K562 (cell line): ENCODE measurements around the gene GPR180. TPM values are rescaled to one million over a fixed set of nuclear protein-coding genes. Genes with fewer than 3 reads are reported as not detected.
A peak's percentile ranks its signal among the peaks of the same experiment; 100 is the strongest.

ENCODE experiments used
- BACH1 ChIP-seq: fragments of 200-800 bp; sonication (Bioruptor generic); IDR thresholded peaks from 2 replicates; pipeline ENCODE4 v1.6.1; 2016; ENCODE audit warnings: missing genetic modification characterization, missing compliant biosample characterization
- C11orf30 ChIP-seq: fragments of 450-650 bp; IDR thresholded peaks from 2 replicates; pipeline ENCODE4 v1.6.1; 2016; ENCODE audit warnings: low read depth, mild to moderate bottlenecking
- CHD2 ChIP-seq: IDR thresholded peaks from 2 replicates; pipeline ENCODE4 v1.6.1; 2011; ENCODE audit warnings: low read depth, low read length
- CREM ChIP-seq: IDR thresholded peaks from 2 replicates; pipeline ENCODE4 v1.6.1; 2014; ENCODE audit warnings: antibody characterized with exemption, low read depth
- EP400 ChIP-seq: fragments of 450-650 bp; IDR thresholded peaks from 2 replicates; pipeline ENCODE4 v1.6.1; 2017; ENCODE audit warnings: antibody characterized with exemption, mild to moderate bottlenecking, moderate library complexity
- ETV1 ChIP-seq: fragments of 450-650 bp; conservative IDR thresholded peaks from 2 replicates; pipeline ENCODE4 v1.6.1; 2016; ENCODE audit warnings: missing genetic modification characterization, control low read depth, low read depth, missing compliant biosample characterization
- FOXK1 ChIP-seq: sonication (generic); formaldehyde crosslinking; IDR thresholded peaks from 2 replicates; pipeline ENCODE4 v1.8.0; 2022; ENCODE audit warnings: missing genetic modification reagents, mild to moderate bottlenecking, borderline replicate concordance
- GATA2 ChIP-seq: sonication (generic); formaldehyde crosslinking; IDR thresholded peaks from 2 replicates; pipeline ENCODE4 v1.4.0; 2020; ENCODE audit warnings: mild to moderate bottlenecking, missing genetic modification reagents
- POLR2G ChIP-seq: fragments of 200-400 bp; formaldehyde crosslinking; IDR thresholded peaks from 2 replicates; pipeline ENCODE4 v1.6.1; 2017; ENCODE audit warnings: low read depth, mild to moderate bottlenecking, antibody characterized with exemption, low read length, moderate library complexity
- POLR2H ChIP-seq: IDR thresholded peaks from 2 replicates; pipeline ENCODE4 v1.6.1; 2016; ENCODE audit warnings: missing genetic modification characterization, low read depth, mild to moderate bottlenecking, control low read depth, missing compliant biosample characterization, moderate library complexity
- RBBP5 ChIP-seq: fragments of 200-600 bp; sonication (generic); IDR thresholded peaks from 2 replicates; pipeline ENCODE4 v1.6.1; 2012; ENCODE audit warnings: borderline replicate concordance, mild to moderate bottlenecking, low read length, control low read depth, inconsistent platforms; ENCODE audit not compliant: insufficient read depth, poor library complexity, severe bottlenecking
- RBM22 ChIP-seq: fragments of 200-400 bp; formaldehyde crosslinking; IDR thresholded peaks from 2 replicates; pipeline ENCODE4 v1.6.1; 2018; ENCODE audit warnings: low read length, low read depth; ENCODE audit not compliant: poor library complexity, severe bottlenecking
- TBP ChIP-seq: optimal IDR thresholded peaks from 2 replicates; pipeline ENCODE3; 2011; ENCODE audit warnings: low read depth, low read length, improper control_type of control experiment
- TFAM ChIP-seq: fragments of 250-450 bp; sonication (Bioruptor Pico); conservative IDR thresholded peaks from 2 replicates; pipeline ENCODE4 v1.5.0; 2021; ENCODE audit warnings: mild to moderate bottlenecking, moderate library complexity
- ZC3H8 ChIP-seq: fragments of 450-650 bp; IDR thresholded peaks from 2 replicates; pipeline ENCODE4 v1.6.1; 2017
- ZFP1 ChIP-seq: fragments of 450-650 bp; formaldehyde crosslinking; IDR thresholded peaks from 2 replicates; pipeline ENCODE4 v1.4.0; 2020; ENCODE audit warnings: mild to moderate bottlenecking, mixed read lengths
- ZFX ChIP-seq: sonication (generic); formaldehyde crosslinking; IDR thresholded peaks from 2 replicates; pipeline ENCODE4 v1.8.0; 2022; ENCODE audit warnings: mild to moderate bottlenecking, missing genetic modification reagents, moderate library complexity
- ZNF143 ChIP-seq: sonication (generic); formaldehyde crosslinking; IDR thresholded peaks from 2 replicates; pipeline ENCODE4 v1.9.0; 2022; ENCODE audit warnings: mild to moderate bottlenecking, missing genetic modification reagents
- ZNF785 ChIP-seq: fragments of 250-450 bp; sonication (Bioruptor Pico); IDR thresholded peaks from 2 replicates; pipeline ENCODE4 v1.4.0; 2020; ENCODE audit warnings: mild to moderate bottlenecking
- polyA plus RNA-seq, 8 experiments: library from polyadenylated mRNA; depleted of rRNA in 4 of 8; stranded (reverse) in 5 of 8; unstranded in 3 of 8; fragments of >200 nt; fragmentation: Nextera tagmentation in 2 of 8; fragmentation: Illumina TruSeq in 1 of 8; extraction: Ambion mirVana in 2 of 8; extraction: Trizol in 1 of 8; gene quantifications; 2 replicates each; pipeline versions ENCODE4 v1.2.1 to v1.2.3, GENCODE V29; 2011 to 2014; ENCODE audit warnings: inconsistent platforms in 1 of 8, missing spikeins in 1 of 8
- total RNA-seq, 7 experiments: library from RNA; depleted of rRNA in 6 of 7; stranded (reverse); fragments of >200 nt in 6 of 7; fragmentation: Illumina TruSeq in 2 of 7; extraction: Trizol in 2 of 7; gene quantifications; 2 replicates each; pipeline versions ENCODE4 v1.2.1 to v1.2.3, GENCODE V29; 2011 to 2021; ENCODE audit warnings: low replicate concordance in 1 of 7
- TF ChIP-seq, protein P1 (sequence below): IDR thresholded peaks from 3 replicates; pipeline ENCODE4 v1.6.1; 2011; ENCODE audit warnings: borderline replicate concordance, mild to moderate bottlenecking; ENCODE audit not compliant: insufficient read length, insufficient read depth
- TF ChIP-seq, protein P2 (sequence below), 2 experiments: fragments of 450-650 bp; conservative IDR thresholded peaks; 2 replicates each; pipeline ENCODE4 v1.6.1; 2017; ENCODE audit warnings: mild to moderate bottlenecking in 2 of 2, moderate library complexity in 2 of 2
- TF ChIP-seq, protein P3 (sequence below): fragments of 450-650 bp; IDR thresholded peaks from 2 replicates; pipeline ENCODE4 v1.6.1; 2016; ENCODE audit warnings: antibody characterized with exemption
- TF ChIP-seq, protein P4 (sequence below): sonication (generic); formaldehyde crosslinking; IDR thresholded peaks from 2 replicates; pipeline ENCODE4 v1.8.1; 2023; ENCODE audit warnings: mild to moderate bottlenecking, missing genetic modification reagents

GPR180 gene
- total and polyA plus RNA-seq, 9 of the 15 experiments (the other 6 are each of a cell fraction or from before 2014, with no cell fraction given): 0.77 to 4.1 (median 1.8) TPM

DNA sequence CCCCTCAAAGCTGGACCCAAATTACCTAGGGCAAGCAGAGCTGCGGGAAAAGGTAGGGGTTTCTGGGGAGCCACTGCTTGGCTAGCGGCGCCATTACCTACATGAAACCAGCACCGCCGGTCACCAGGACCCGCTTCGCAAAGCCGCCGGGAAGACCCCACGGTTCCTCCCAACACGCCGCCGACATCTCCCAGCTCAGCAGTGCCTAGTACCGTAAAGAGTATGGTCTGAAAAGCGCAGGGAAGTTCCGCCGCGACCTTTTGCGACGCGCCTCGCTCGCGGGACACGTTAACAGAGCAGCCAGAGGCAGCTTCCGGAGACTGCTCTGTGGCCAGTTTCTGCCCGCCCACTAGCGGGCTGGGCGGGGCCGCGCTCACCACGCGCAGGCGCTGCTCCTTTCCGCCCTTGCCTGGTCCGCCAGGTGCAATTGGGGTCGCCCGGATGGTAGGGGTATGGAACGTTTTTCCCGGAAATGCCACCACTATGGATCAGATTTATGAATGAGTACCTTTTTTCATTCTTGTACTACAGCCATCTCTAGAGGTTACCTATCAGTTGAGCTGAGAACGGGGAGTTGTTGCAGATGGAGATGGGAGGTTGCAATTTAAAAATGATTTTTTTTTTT lies 5.6 kb upstream of the GPR180 start, which contains the start of gene TGDS (continued):
- TF ChIP-seq C11orf30 (peak; percentile 19; the same call in 1 of the 2 replicates), GATA2 (CRISPR knock-in tag) (no peak), ZNF785 (no peak), CHD2 (peak; percentile 61; the same call in 1 of the 2 replicates), ZFP1 (CRISPR knock-in tag) (no peak), TFAM (CRISPR knock-in tag) (no peak), CREM (peak; percentile 75), ZC3H8 (no peak), POLR2H (tag) (peak; percentile 58; the same call in 1 of the 2 replicates), BACH1 (no peak), RBBP5 (peak; percentile 66), RBM22 (no peak), TBP (peak; percentile 80), EP400 (peak; percentile 77), FOXK1 (no peak), ETV1 (peak; percentile 58; the same call in 1 of the 2 replicates), POLR2G (peak; percentile 94), ZNF143 (no peak), ZFX (CRISPR knock-in tag) (peak; percentile 39; the same call in 1 of the 2 replicates)
- TF ChIP-seq, protein P1, sequence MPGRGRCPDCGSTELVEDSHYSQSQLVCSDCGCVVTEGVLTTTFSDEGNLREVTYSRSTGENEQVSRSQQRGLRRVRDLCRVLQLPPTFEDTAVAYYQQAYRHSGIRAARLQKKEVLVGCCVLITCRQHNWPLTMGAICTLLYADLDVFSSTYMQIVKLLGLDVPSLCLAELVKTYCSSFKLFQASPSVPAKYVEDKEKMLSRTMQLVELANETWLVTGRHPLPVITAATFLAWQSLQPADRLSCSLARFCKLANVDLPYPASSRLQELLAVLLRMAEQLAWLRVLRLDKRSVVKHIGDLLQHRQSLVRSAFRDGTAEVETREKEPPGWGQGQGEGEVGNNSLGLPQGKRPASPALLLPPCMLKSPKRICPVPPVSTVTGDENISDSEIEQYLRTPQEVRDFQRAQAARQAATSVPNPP: no peak
- TF ChIP-seq, protein P2, sequence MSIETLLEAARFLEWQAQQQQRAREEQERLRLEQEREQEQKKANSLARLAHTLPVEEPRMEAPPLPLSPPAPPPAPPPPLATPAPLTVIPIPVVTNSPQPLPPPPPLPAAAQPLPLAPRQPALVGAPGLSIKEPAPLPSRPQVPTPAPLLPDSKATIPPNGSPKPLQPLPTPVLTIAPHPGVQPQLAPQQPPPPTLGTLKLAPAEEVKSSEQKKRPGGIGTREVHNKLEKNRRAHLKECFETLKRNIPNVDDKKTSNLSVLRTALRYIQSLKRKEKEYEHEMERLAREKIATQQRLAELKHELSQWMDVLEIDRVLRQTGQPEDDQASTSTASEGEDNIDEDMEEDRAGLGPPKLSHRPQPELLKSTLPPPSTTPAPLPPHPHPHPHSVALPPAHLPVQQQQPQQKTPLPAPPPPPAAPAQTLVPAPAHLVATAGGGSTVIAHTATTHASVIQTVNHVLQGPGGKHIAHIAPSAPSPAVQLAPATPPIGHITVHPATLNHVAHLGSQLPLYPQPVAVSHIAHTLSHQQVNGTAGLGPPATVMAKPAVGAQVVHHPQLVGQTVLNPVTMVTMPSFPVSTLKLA (conservative IDR thresholded peaks at IDR 0.05): peak; percentile 39 to 65; a peak in 3 of 4 replicates
- TF ChIP-seq, protein P3, sequence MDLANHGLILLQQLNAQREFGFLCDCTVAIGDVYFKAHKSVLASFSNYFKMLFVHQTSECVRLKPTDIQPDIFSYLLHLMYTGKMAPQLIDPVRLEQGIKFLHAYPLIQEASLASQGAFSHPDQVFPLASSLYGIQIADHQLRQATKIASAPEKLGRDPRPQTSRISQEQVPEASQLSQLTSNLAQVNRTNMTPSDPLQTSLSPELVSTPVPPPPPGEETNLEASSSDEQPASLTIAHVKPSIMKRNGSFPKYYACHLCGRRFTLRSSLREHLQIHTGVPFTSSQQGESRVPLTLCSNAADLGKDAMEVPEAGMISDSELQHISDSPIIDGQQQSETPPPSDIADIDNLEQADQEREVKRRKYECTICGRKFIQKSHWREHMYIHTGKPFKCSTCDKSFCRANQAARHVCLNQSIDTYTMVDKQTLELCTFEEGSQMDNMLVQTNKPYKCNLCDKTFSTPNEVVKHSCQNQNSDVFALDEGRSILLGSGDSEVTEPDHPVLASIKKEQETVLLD: peak; percentile 62; the same call in 1 of the 2 replicates
- TF ChIP-seq, protein P4, sequence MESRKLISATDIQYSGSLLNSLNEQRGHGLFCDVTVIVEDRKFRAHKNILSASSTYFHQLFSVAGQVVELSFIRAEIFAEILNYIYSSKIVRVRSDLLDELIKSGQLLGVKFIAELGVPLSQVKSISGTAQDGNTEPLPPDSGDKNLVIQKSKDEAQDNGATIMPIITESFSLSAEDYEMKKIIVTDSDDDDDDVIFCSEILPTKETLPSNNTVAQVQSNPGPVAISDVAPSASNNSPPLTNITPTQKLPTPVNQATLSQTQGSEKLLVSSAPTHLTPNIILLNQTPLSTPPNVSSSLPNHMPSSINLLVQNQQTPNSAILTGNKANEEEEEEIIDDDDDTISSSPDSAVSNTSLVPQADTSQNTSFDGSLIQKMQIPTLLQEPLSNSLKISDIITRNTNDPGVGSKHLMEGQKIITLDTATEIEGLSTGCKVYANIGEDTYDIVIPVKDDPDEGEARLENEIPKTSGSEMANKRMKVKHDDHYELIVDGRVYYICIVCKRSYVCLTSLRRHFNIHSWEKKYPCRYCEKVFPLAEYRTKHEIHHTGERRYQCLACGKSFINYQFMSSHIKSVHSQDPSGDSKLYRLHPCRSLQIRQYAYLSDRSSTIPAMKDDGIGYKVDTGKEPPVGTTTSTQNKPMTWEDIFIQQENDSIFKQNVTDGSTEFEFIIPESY (CRISPR knock-in tag): no peak
